Mesenchymal stem cell (in vitro differentiated cells and primary cell): ENCODE measurements around the gene GPN1.

Experiments
- DNase-seq: peaks from one replicate; pipeline ENCODE4 v3.0.0-alpha.2; 2013
- H2AFZ ChIP-seq: one replicate; pipeline ENCODE4 v1.6.1; 2013; ENCODE audit warnings: low read depth, mild to moderate bottlenecking, control low read depth, inconsistent platforms, low read length, moderate library complexity
- H2AK5ac ChIP-seq: 2 replicates; pipeline ENCODE4 v1.6.1; 2013; ENCODE audit warnings: low read length, moderate library complexity, mild to moderate bottlenecking, inconsistent platforms; ENCODE audit not compliant: severe bottlenecking
- H2BK120ac ChIP-seq: one replicate; pipeline ENCODE4 v1.6.1; 2013; ENCODE audit warnings: low read depth, mild to moderate bottlenecking, inconsistent platforms, low read length, moderate library complexity
- H2BK12ac ChIP-seq, 2 experiments: one replicate each; pipeline ENCODE4 v1.6.1; 2013; ENCODE audit warnings: inconsistent platforms in 2 of 2, low read length in 2 of 2, mild to moderate bottlenecking in 2 of 2, moderate library complexity in 2 of 2, control low read depth in 1 of 2
- H2BK15ac ChIP-seq: one replicate; pipeline ENCODE4 v1.6.1; 2013; ENCODE audit warnings: mild to moderate bottlenecking, low read depth, inconsistent platforms; ENCODE audit not compliant: poor library complexity, severe bottlenecking
- H2BK5ac ChIP-seq: 2 replicates; pipeline ENCODE4 v1.6.1; 2013; ENCODE audit warnings: low read depth, mild to moderate bottlenecking, low read length, control low read depth, inconsistent platforms; ENCODE audit not compliant: poor library complexity, severe bottlenecking
- H3K14ac ChIP-seq, 2 experiments: one replicate each; pipeline ENCODE4 v1.6.1; 2013; ENCODE audit warnings: inconsistent platforms in 2 of 2, low read length in 2 of 2, control low read depth in 1 of 2, mild to moderate bottlenecking in 1 of 2, moderate library complexity in 1 of 2
- H3K18ac ChIP-seq, 2 experiments: one replicate each; pipeline ENCODE4 v1.6.1; 2013; ENCODE audit warnings: inconsistent platforms in 2 of 2, low read length in 2 of 2, control low read depth in 1 of 2, low read depth in 1 of 2, mild to moderate bottlenecking in 1 of 2
- H3K23ac ChIP-seq, 2 experiments: one replicate each; pipeline ENCODE4 v1.6.1; 2013; ENCODE audit warnings: inconsistent platforms in 2 of 2, low read length in 2 of 2, mild to moderate bottlenecking in 2 of 2, moderate library complexity in 2 of 2, control low read depth in 1 of 2
- H3K27ac ChIP-seq: 2 replicates; pipeline ENCODE4 v1.5.1; 2013; ENCODE audit warnings: mild to moderate bottlenecking, moderate library complexity, low read length, control low read depth, inconsistent platforms; ENCODE audit not compliant: poor library complexity, severe bottlenecking
- H3K27me3 ChIP-seq, 2 experiments: 2 replicates each; pipeline versions ENCODE4 v1.6.1 to v1.7.0; 2013; ENCODE audit warnings: low read length in 2 of 2, mild to moderate bottlenecking in 2 of 2, moderate library complexity in 2 of 2, control low read depth in 1 of 2, inconsistent platforms in 1 of 2; ENCODE audit not compliant: control insufficient read depth in 1 of 2, insufficient read depth in 1 of 2
- H3K36me3 ChIP-seq, 2 experiments: 2 replicates each; pipeline versions ENCODE4 v1.6.1 to v1.7.0; 2013; ENCODE audit warnings: low read length in 2 of 2, control low read depth in 1 of 2, inconsistent platforms in 1 of 2, low read depth in 1 of 2, mild to moderate bottlenecking in 1 of 2; ENCODE audit not compliant: insufficient read depth in 2 of 2, control insufficient read depth in 1 of 2
- H3K4ac ChIP-seq, 2 experiments: one replicate each; pipeline ENCODE4 v1.6.1; 2013; ENCODE audit warnings: inconsistent platforms in 2 of 2, low read length in 2 of 2, mild to moderate bottlenecking in 2 of 2, moderate library complexity in 2 of 2, control low read depth in 1 of 2, low read depth in 1 of 2
- H3K4me1 ChIP-seq: 2 replicates; pipeline ENCODE4 v1.6.1; 2013; ENCODE audit warnings: low read depth, low read length, control low read depth; ENCODE audit not compliant: control insufficient read depth, insufficient read depth
- H3K4me2 ChIP-seq: 2 replicates; pipeline ENCODE4 v1.6.1; 2013; ENCODE audit warnings: low read length, mild to moderate bottlenecking, inconsistent platforms; ENCODE audit not compliant: poor library complexity, severe bottlenecking
- H3K4me3 ChIP-seq, 2 experiments: 2 replicates each; pipeline versions ENCODE4 v1.5.1 to v1.7.0; 2013; ENCODE audit warnings: low read length in 2 of 2, mild to moderate bottlenecking in 2 of 2, control low read depth in 1 of 2, low read depth in 1 of 2; ENCODE audit not compliant: insufficient read depth in 1 of 2
- H3K79me1 ChIP-seq: replicated peaks from 2 replicates; pipeline ENCODE4 v1.6.1; 2013; ENCODE audit warnings: mild to moderate bottlenecking, control low read depth, low read length, inconsistent platforms; ENCODE audit not compliant: poor library complexity, severe bottlenecking
- H3K9ac ChIP-seq: 2 replicates; pipeline ENCODE4 v1.7.0; 2013; ENCODE audit warnings: mild to moderate bottlenecking, low read length, moderate library complexity
- H3K9me3 ChIP-seq: 2 replicates; pipeline ENCODE4 v1.7.0; 2013; ENCODE audit warnings: mild to moderate bottlenecking, low read length; ENCODE audit not compliant: control insufficient read depth
- H4K8ac ChIP-seq: one replicate; pipeline ENCODE4 v1.6.1; 2013; ENCODE audit warnings: inconsistent platforms, mild to moderate bottlenecking, low read length, moderate library complexity
- H4K91ac ChIP-seq: one replicate; pipeline ENCODE4 v1.6.1; 2013; ENCODE audit warnings: mild to moderate bottlenecking, low read length, inconsistent platforms
- WGBS: methylation state at CpG from one replicate; pipeline ENCODE4 v1.1.7; 2013; ENCODE audit warnings: mixed read lengths; 5-methylcytosine and 5-hydroxymethylcytosine counted together

The GPN1 gene

DNA sequence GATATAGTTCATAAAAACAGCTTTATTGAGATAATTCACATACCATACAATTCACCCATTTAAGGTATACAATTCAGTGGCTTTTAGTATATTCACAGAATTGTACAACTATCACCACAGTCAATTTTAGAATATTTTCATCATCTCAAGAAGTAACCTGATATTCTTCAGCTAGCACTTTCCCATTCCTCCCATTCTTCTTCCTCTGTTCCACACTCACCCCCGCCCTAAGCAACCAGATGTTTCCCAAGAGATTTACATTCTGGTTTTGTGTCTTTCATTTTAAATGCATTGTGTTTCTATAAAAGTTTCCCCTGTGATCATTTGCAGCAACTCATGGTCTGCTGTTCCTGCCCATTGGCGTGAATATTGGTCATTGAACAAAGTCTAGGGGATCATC, 5.4 kb downstream of the GPN1 start:
- 100% methylated on average over 1 of the region's 2 CpGs for WGBS
- H3K4ac ChIP-seq = no peak overlapping the region
- H2BK5ac ChIP-seq = no peak overlapping the region
- H3K27ac ChIP-seq = no peak overlapping the region
- no peak for DNase-seq
- peaks cover 8% of the 10 kb centered on the region for H3K4me1 ChIP-seq
- H3K14ac ChIP-seq = no peak overlapping the region
- no peak overlapping the region for H4K8ac ChIP-seq
- H2BK120ac ChIP-seq = no peak overlapping the region
- H3K9ac ChIP-seq = no peak overlapping the region
- H3K79me1 ChIP-seq = peaks cover 20% of the 10 kb centered on the region
- no peak overlapping the region for H2BK12ac ChIP-seq
- H2BK15ac ChIP-seq = no peak overlapping the region
- H3K9me3 ChIP-seq = no peaks in the 10 kb centered on the region
- no peaks in the 10 kb centered on the region for H3K27me3 ChIP-seq
- no peak overlapping the region for H3K4me2 ChIP-seq
- no peak overlapping the region for H4K91ac ChIP-seq
- H2AFZ ChIP-seq = no peak overlapping the region
- H3K36me3 ChIP-seq = peaks cover 22 to 76% of the 10 kb centered on the region in 2 experiments
- no peak overlapping the region for H3K4me3 ChIP-seq
- no peak overlapping the region for H3K18ac ChIP-seq
- no peak overlapping the region for H2AK5ac ChIP-seq
- no peak overlapping the region for H3K23ac ChIP-seq

DNA sequence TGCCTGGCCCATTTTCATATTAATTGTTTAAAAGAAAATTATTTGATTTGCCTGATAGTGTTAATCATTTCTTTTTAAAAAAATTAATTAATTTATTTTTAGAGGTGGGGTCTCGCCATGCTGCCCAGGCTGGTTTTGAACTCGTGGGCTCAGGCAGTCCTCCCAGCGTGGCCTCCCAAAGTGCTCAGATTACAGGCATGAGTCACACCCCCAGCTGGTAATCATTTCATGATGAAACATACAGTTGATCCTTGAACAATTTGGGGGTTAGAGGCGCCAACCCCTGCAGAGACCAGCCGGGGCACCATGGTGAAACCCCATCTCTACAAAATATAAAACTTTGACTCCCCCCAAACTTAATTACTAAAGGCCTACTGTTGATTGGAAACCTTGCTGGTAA, 7.9 kb downstream of the GPN1 start:
- Histone ChIP-seq H3K27me3 (no peaks in the 10 kb centered on the region), H2AK5ac (no peak overlapping the region), H3K4me2 (no peak overlapping the region), H2BK5ac (no peak overlapping the region), H4K91ac (no peak overlapping the region), H2BK120ac (no peak overlapping the region), H3K9me3 (no peaks in the 10 kb centered on the region), H3K4me3 (no peak overlapping the region), H4K8ac (no peak overlapping the region), H2BK12ac (no peak overlapping the region), H3K18ac (no peak overlapping the region), H3K9ac (no peak overlapping the region), H2BK15ac (no peak overlapping the region), H2AFZ (no peak overlapping the region), H3K23ac (no peak overlapping the region), H3K36me3 (peaks cover 33 to 87% of the 10 kb centered on the region in 2 experiments), H3K27ac (no peak overlapping the region), H3K79me1 (peaks cover 22% of the 10 kb centered on the region), H3K4ac (no peak overlapping the region), H3K4me1 (peaks cover 2% of the 10 kb centered on the region), H3K14ac (no peak overlapping the region)
- DNase-seq = no peak
- 91% methylated on average over 5 of the region's 5 CpGs for WGBS

DNA sequence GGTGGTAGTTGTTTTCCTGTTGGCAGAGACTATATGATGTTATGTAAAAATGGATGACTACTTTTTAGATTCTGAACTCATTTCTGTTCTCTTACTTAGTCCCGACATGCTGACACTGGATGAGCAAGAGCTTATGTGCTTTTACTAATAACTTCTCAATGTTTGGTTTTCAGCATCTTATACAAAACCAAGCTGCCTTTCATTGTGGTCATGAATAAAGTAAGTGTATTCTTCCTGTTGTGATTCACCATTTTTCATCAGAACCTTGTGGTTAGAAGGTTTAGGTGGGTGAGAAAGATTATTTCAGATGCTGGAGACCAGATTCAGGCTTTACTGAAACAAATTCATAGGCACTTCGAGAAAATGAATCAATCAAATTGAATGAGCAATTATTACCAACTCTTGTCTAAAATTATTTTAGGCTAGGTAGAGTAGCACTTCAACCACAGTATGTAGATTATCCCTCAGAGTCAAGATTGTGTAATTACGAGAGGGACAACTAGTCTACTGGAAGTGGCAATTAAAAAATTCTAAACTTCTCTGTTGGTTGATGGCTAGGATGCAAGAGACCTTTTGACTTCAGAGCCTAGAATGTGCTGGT, 9.3 kb downstream of the GPN1 start:
- peak overlapping the region; percentile 46 for H3K9ac ChIP-seq
- H2BK12ac ChIP-seq = no peak overlapping the region
- H3K27ac ChIP-seq = no peak overlapping the region
- H3K36me3 ChIP-seq = peaks cover 33 to 83% of the 10 kb centered on the region in 2 experiments
- no peak overlapping the region for H2BK5ac ChIP-seq
- 70% methylated on average over 2 of the region's 3 CpGs for WGBS
- no peak overlapping the region for H3K14ac ChIP-seq
- H3K4ac ChIP-seq = no peak overlapping the region
- no peak overlapping the region for H2AK5ac ChIP-seq
- no peak overlapping the region for H2AFZ ChIP-seq
- no peak overlapping the region for H3K4me2 ChIP-seq
- no peak overlapping the region for H3K4me3 ChIP-seq
- no peaks in the 10 kb centered on the region for H3K9me3 ChIP-seq
- H4K8ac ChIP-seq = no peak overlapping the region
- H2BK15ac ChIP-seq = no peak overlapping the region
- H3K27me3 ChIP-seq = no peaks in the 10 kb centered on the region
- no peak overlapping the region for H2BK120ac ChIP-seq
- peaks cover 22% of the 10 kb centered on the region for H3K79me1 ChIP-seq
- H3K23ac ChIP-seq = no peak overlapping the region
- DNase-seq = no peak
- H3K4me1 ChIP-seq = peaks cover 2% of the 10 kb centered on the region
- H3K18ac ChIP-seq = no peak overlapping the region
- H4K91ac ChIP-seq = no peak overlapping the region

DNA sequence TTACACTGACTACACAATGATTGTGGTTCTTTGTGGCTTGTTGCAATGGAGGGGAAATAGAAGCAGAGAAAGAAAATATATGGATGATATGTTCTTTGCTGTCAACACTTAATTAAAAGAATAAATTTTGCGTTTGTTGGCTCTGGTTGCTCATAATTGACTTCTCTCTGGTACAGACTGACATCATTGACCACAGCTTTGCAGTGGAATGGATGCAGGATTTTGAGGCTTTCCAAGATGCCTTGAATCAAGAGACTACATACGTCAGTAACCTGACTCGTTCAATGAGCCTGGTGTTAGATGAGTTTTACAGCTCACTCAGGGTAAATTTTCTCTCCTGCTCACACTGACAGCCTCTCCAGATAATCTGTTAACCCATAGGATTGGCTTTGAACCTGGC, 9.9 kb downstream of the GPN1 start:
- Histone ChIP-seq H3K14ac (no peak overlapping the region), H3K27me3 (no peaks in the 10 kb centered on the region), H2BK120ac (no peak overlapping the region), H3K9me3 (no peaks in the 10 kb centered on the region), H3K27ac (no peak overlapping the region), H2BK5ac (no peak overlapping the region), H4K8ac (no peak overlapping the region), H3K23ac (no peak overlapping the region), H3K36me3 (peaks cover 29 to 83% of the 10 kb centered on the region in 2 experiments), H2AFZ (no peak overlapping the region), H3K4me3 (no peak overlapping the region), H3K9ac (peak overlapping the region; percentile 46), H3K18ac (no peak overlapping the region), H3K4me2 (no peak overlapping the region), H2BK12ac (no peak overlapping the region), H3K4me1 (peaks cover 2% of the 10 kb centered on the region), H3K79me1 (peaks cover 22% of the 10 kb centered on the region), H2BK15ac (no peak overlapping the region), H4K91ac (no peak overlapping the region), H3K4ac (no peak overlapping the region), H2AK5ac (no peak overlapping the region)
- DNase-seq = no peak
- WGBS = 57% methylated on average over 3 of the region's 3 CpGs
